ENCODE results near the gene LIN7B.
"Not testable (repeated sequence)": the region's sequence is repeated elsewhere in the genome, so short reads cannot be mapped to it uniquely, and the experiment has no call there.

The LIN7B gene

DNA sequence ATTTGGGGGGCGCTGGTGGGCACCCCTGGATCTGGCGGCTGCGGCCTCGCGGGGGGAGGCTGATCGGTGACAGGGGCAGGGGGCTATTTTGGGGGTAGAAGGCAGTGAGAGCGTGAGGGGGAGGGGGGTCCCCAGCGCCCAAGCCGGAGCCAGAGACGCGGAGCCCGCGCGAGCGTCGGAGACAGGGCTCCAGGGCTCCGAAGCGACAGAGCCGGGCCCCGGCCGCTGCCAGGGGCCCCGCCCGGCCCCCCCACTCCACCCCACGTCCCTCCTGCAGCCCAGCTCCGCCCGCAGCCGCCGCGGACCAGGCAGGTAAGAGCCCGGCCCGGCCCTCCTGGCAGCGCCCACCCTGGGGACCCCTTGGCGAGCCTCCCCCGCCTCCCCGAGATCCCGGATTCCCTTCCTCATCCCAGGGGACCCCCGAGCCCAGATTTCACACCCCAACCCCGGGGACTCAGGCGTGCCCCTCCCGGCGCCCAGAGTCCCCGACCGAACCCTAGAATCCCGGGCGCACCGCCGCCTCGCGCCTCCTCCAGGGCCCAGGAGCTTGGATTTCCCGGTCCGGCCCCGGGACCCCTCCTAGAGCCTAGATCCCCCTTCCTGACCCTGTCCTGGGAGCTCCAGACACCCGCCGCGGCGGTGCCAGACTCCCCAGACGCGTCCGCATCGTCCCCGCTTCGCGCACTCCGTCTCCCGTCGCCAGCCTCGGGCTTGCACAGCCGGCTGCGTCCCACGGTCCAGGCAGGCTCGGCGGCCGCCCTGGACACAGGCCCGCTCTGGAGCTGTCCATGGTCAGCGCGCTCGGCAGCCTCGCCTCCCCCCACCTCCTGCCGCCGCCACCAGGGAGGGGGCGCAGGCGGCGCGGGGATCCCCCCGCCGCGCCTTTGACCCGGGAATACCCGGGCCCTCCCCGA, 5.5 kb downstream of the LIN7B start, which contains the start of gene PPFIA3:
Gene PPFIA3 (plus strand): TSS at position 134 of the 914 bp plus-strand sequence. CDS start 8,330 bp downstream, outside the sequence.
- DNase-seq (ENCODE audit: low spot score): peak; percentile 55

GRCh38 chr19:49120325-49120683, 6.1 kb downstream of the LIN7B start:
- DNase-seq (ENCODE audit: low spot score): no peak

DNA sequence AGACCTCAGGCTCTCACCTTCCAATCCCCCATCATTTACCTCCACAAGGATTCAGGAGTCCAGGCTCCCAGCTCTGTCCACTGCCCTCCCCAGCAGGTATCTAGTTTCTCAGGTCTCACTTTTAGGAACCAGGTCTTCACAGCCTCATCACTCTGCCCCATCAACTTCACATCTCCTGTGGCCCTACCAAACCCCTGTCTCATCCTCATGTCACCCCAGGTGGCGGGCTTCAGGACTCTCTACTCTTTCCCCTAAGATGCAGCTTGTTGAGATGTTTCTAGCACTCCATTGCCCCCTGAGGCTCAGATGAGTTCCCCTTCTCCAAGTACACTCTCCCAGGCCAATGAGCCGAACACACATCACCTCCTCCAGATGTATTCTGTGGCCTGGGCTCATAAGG, 6.7 kb downstream of the LIN7B start:
- DNase-seq (ENCODE audit: low spot score): no peak

DNA sequence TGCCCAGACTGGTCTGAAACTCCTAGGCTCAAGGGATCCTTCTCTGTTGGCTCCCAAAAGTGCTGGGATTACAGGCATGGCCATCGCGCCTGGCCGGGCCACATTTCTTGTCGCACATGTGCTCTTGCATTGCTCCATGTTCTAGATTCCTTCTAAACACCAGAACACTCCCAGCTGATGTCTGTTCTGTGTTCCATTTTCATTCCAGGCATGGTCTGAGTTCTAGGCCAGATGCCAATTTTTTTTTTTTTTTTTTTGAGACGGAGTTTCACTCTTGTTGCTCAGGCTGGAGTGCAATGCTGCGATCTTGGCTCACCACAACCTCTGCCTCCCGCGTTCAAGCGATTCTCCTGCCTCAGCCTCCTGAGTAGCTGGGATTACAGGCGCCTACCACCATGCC, 7.7 kb downstream of the LIN7B start:
- DNase-seq (ENCODE audit: low spot score): not testable (repeated sequence)

- DNase-seq (ENCODE audit: low spot score): not testable (repeated sequence)
Observed at GRCh38 chr19:49123285-49123684, 9.1 kb downstream of the LIN7B start.

GRCh38 chr19:49125025-49125731, 11.0 kb downstream of the LIN7B start:
- DNase-seq (ENCODE audit: low spot score): no peak

GRCh38 chr19:49126575-49126974, 12.4 kb downstream of the LIN7B start:
- no peak for DNase-seq (ENCODE audit: low spot score)

- DNase-seq (ENCODE audit: low spot score): not testable (repeated sequence)
Observed at GRCh38 chr19:49127225-49127624, 13.1 kb downstream of the LIN7B start.

DNA sequence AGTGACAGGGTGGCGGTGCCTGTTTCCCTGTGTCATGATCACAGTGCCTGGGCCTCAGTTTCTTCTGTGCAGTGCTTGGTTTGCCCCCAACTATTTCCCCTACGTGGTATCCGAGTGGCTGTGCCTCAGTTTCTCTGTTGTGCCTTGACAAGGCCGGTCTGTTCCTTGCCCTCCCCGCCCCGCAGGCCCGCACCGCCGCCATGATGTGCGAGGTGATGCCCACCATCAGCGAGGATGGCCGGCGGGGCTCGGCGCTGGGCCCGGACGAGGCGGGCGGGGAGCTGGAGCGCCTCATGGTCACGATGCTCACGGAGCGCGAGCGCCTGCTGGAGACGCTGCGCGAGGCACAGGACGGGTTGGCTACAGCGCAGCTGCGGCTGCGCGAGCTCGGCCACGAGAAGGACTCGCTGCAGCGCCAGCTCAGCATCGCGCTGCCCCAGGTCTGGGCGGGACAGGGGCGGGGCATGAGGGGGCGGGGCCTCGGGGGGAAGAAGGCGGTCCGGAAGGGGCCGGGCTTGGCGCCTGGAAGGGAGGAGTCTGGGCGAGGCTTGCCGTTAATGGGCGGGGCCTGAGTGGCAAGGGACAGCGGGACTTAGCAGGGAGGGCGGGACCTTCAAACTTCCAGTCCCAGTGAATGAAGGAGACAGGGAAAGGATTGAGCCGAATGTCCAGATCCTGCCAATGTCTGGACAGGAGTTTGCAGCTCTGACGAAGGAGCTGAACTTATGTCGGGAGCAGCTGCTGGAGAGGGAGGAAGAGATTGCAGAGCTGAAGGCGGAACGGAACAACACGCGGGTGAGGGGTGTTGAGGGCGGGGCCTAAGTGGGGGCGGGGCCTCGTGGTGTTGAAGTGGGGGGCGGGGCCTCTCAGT, 13.7 kb downstream of the LIN7B start:
- peak; percentile 98 for DNase-seq (ENCODE audit: low spot score)

DNA sequence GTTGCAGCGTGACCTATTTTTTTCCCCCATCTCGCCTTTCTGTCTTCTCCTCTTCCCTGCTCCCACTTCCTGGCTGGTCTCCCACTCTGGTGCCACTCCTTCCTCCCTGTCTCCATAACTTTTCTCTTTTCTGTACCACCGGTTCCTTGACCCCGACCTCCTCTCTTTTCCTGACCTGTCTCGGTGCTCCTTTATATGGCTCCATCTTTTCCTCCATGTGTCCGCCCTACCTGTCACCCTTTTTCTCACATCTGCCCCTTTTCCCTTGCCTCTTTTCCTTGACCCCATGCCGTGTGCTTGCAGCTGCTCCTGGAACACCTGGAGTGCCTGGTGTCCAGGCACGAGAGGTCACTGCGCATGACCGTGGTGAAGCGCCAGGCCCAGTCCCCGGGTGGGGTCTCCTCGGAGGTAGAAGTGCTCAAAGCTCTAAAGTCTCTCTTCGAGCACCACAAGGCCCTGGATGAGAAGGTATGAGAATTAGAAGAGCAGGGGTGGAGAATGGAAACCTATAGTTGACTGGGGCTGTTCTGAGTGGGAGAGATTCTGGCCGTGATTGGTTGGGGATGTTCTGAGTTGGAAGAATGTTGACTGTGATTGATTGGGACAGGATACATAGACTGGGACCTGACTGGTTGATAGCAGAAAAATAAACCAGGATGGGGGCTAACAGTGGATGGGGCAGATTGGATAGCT, 14.5 kb downstream of the LIN7B start:
- no peak for DNase-seq (ENCODE audit: low spot score)

DNA sequence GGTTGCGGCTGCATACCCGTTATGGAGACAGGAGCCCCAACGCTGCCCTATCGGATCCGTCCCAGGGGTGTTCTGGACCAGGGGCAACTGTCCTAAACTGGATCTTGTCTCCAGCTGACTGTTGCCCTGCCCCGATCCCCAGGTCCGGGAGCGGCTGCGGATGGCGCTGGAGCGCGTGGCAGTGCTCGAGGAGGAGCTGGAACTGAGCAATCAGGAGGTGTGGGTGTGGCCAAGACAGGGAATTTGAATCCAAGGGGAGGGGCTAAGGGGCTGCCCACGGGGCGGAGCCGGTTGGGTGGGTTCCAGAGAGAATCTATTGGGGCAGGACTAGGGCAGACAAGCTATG, 15.0 kb downstream of the LIN7B start:
- no peak for DNase-seq (ENCODE audit: low spot score)

DNA sequence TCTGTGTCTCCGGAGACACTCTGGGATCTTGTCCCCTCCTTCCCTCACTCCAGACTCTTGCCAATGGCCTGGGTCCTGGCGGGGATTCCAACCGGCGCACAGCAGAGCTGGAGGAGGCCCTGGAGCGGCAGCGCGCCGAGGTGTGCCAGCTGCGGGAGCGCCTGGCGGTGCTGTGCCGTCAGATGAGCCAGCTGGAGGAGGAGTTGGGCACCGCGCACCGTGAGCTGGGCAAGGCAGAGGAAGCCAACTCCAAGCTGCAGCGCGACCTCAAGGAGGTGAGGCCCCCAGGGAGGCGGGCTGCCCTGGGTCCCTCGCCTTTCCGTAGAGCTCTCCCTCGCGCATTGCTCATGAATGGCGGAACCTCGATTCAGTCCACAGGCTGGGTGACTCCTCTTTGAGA, 16.2 kb downstream of the LIN7B start:
- DNase-seq (ENCODE audit: low spot score): no peak

DNA sequence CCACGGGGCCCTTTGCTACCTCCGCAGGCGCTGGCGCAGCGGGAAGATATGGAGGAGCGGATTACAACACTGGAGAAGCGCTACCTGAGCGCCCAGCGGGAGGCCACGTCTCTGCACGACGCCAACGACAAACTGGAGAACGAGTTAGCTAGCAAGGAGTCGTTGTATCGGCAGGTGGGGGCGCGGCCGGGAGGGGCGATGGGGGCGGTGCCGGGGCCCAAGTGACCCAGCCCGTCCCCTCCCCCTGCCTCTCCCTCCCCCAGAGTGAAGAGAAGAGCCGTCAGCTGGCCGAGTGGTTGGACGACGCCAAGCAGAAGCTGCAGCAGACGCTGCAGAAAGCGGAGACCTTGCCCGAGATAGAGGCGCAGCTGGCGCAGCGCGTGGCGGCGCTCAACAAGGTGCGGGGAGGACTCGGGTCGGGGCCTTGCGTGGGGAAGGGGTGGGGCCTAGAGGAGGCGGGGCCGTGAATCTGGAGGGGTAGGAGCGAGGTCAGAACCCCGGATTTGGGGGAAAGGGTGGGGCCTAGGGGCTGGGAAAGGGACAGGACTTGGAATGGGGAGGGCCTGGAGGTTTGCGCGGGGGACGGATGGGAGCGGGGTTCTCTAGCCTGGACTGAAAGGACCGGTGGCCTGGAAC, 18.9 kb downstream of the LIN7B start:
- no peak for DNase-seq (ENCODE audit: low spot score)

GRCh38 chr19:49133621-49134454, 19.7 kb downstream of the LIN7B start:
- DNase-seq (ENCODE audit: low spot score): no peak

GRCh38 chr19:49135686-49136085, 21.5 kb downstream of the LIN7B start:
- no peak for DNase-seq (ENCODE audit: low spot score)

DNA sequence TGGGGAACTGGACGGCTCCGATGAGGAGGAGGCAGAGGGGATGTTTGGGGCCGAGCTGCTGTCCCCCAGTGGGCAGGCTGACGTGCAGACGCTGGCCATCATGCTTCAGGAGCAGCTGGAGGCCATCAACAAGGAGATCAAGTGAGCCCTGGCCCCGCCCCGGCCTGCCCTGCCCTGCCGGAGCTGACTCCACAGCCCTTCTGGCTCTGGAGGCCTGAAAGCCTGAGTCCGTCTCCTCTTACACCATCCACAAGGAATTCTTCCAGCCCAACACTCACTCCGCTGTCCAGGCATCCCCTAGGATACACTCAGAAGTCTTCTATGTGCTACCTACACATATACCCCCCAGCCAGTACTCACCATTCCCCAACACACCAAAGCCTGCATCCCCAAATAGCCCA, 22.6 kb downstream of the LIN7B start:
- no peak for DNase-seq (ENCODE audit: low spot score)

DNA sequence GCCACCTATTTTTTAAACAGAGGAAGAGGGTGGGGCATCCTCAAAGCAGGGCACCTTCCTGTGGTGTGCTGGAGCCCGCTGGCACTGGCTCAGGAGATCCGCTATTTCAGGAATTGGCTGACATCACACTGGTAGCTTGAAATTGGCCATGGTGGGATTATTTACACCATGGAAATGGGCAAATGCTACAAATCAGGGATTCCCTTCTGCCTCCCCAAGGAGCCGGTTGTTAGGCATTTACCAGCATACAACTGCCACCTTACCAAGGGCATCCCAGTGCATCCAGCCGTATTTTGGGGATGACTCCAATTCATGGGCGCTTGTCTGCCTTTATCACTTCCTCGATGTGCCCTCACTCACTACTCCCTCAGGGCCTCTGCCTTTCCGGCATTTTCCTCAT, 26.8 kb downstream of the LIN7B start:
- no peak for DNase-seq (ENCODE audit: low spot score)

GRCh38 chr19:49141352-49141751, 27.2 kb downstream of the LIN7B start:
- DNase-seq (ENCODE audit: low spot score): no peak

DNA sequence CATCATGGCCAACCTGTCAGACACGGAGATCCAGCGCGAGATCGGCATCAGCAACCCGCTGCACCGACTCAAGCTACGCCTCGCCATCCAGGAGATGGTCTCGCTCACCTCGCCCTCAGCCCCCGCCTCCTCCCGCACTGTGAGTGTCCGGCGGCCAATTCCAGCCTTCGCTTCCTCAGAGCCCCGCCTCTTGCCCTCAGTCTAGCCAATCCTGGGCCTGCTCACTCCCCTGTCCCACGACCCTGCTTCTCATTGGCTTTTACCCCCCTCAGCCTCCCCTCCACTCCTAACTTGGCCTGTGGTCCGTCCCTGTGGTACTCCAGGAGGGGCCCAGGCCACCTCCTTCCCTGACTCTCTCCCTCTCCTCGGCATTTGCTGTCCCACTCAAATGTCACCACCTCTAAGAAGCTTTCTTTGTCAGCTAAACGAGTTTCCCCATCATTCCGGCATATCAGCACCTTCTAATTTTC, 28.7 kb downstream of the LIN7B start:
- peak; percentile 89 for DNase-seq (ENCODE audit: low spot score)

Measured in SW480 (cell line).